HepG2 (cell line): ENCODE measurements around the gene SYCP2. TPM values are rescaled to one million over a fixed set of nuclear protein-coding genes. Genes with fewer than 3 reads are reported as not detected.

Experiments
- ATAC-seq: fragments of 200-7000 bp; cut with Tn5 transposase; 3 replicates; pipeline ENCODE4 v1.9.1; 2020; ENCODE audit warnings: mild to moderate bottlenecking, moderate library complexity
- BruUV-seq: library from RNA; stranded (reverse); fragments of 400-500 nt; replicated peaks from 2 replicates; lab custom pipeline; 2021; lab: Mats Ljungman, UMichigan
- CTCF ChIA-PET: fragments of 300-600 bp; formaldehyde crosslinking; extraction: SDS; loops from one replicate; lab custom pipeline; 2021; ENCODE audit warnings: low total read pairs, inconsistent platforms, low intra/inter-chr PET ratio; lab: Yijun Ruan, JAX
- POLR2A ChIA-PET: fragments of 350-600 bp; sonication (Branson Sonifier 250); formaldehyde crosslinking; loops from one replicate; lab custom pipeline; 2020; ENCODE audit warnings: antibody characterized with exemption, inconsistent platforms; lab: Yijun Ruan, JAX
- DNase-seq: peaks from one replicate; pipeline ENCODE4 v3.0.0-alpha.2; 2015; ENCODE audit warnings: low spot score
- FAIRE-seq: peaks from 3 replicates; lab custom pipeline; 2011; peaks lifted over from hg19 to GRCh38; lab: Jason Lieb, UNC
- H2AFZ ChIP-seq: one replicate; pipeline ENCODE4 v1.6.1; 2011; ENCODE audit warnings: low read length, inconsistent platforms
- H3K27ac ChIP-seq: fragments of 300-600 bp; 3 replicates; pipeline ENCODE4 v1.8.0; 2011; ENCODE audit warnings: mixed run types, mild to moderate bottlenecking, mixed read lengths, low read length, inconsistent platforms; ENCODE audit not compliant: insufficient read depth; ENCODE audit errors: extremely low read length
- H3K27me3 ChIP-seq, 2 experiments: fragments of 200-600 bp in 1 of 2; 2 replicates in 1 of 2; 3 replicates in 1 of 2; pipeline versions ENCODE4 v1.6.0 to v1.8.0; 2011; ENCODE audit warnings: low read length in 2 of 2, mild to moderate bottlenecking in 2 of 2, moderate library complexity in 2 of 2, inconsistent platforms in 1 of 2; ENCODE audit not compliant: insufficient read depth in 2 of 2, control insufficient read depth in 1 of 2
- H3K36me3 ChIP-seq, 2 experiments: fragments of 200-600 bp in 1 of 2; replicated peaks in 1 of 2; 2 replicates in 1 of 2; 3 replicates in 1 of 2; pipeline versions ENCODE4 v1.5.1 to v1.8.0; 2011; ENCODE audit warnings: low read length in 2 of 2, inconsistent platforms in 1 of 2; ENCODE audit not compliant: insufficient read depth in 2 of 2, control insufficient read depth in 1 of 2
- H3K4me1 ChIP-seq: 2 replicates; pipeline ENCODE4 v1.5.1; 2012; ENCODE audit warnings: low read length, inconsistent platforms; ENCODE audit not compliant: insufficient read depth
- H3K4me2 ChIP-seq: 2 replicates; pipeline ENCODE4 v1.6.0; 2011; ENCODE audit warnings: low read depth, low read length, inconsistent platforms
- H3K4me3 ChIP-seq, 3 experiments: fragments of 200-600 bp in 1 of 3; sonication (generic), shearing (Covaris generic) in 1 of 3; replicated peaks in 1 of 3; 2 replicates each; pipeline ENCODE4 v1.5.1; 2011 to 2016; ENCODE audit warnings: low read length in 3 of 3, inconsistent platforms in 2 of 3, low read depth in 2 of 3, mild to moderate bottlenecking in 2 of 3, control low read depth in 1 of 3, mixed read lengths in 1 of 3; ENCODE audit not compliant: insufficient read depth in 1 of 3
- H3K79me2 ChIP-seq: one replicate; pipeline ENCODE4 v1.6.1; 2011; ENCODE audit warnings: low read length, inconsistent platforms; ENCODE audit not compliant: insufficient read depth
- H3K9ac ChIP-seq: 2 replicates; pipeline ENCODE4 v1.6.0; 2011; ENCODE audit warnings: mild to moderate bottlenecking, low read depth, low read length, inconsistent platforms; ENCODE audit not compliant: insufficient read depth
- H3K9me3 ChIP-seq: 2 replicates; pipeline ENCODE4 v1.5.1; 2012; ENCODE audit warnings: mild to moderate bottlenecking, low read length
- H4K20me1 ChIP-seq: 2 replicates; pipeline ENCODE4 v1.6.0; 2011; ENCODE audit warnings: inconsistent platforms, mild to moderate bottlenecking, low read length, moderate library complexity; ENCODE audit not compliant: insufficient read depth
- ARID2 ChIP-seq: sonication (generic); formaldehyde crosslinking; IDR thresholded peaks from 2 replicates; pipeline ENCODE4 v1.8.1; 2022; ENCODE audit warnings: mild to moderate bottlenecking, missing genetic modification reagents, borderline replicate concordance
- CBFB ChIP-seq: sonication (generic); formaldehyde crosslinking; IDR thresholded peaks from 2 replicates; pipeline ENCODE4 v1.4.0; 2020; ENCODE audit warnings: missing genetic modification reagents
- CREM ChIP-seq, 2 experiments: sonication (generic) in 1 of 2; formaldehyde crosslinking in 1 of 2; IDR thresholded peaks; 2 replicates each; pipeline versions ENCODE4 v1.4.0 to v1.6.1; 2016 to 2020; ENCODE audit warnings: antibody characterized with exemption in 1 of 2, mild to moderate bottlenecking in 1 of 2, missing genetic modification reagents in 1 of 2
- DR1 ChIP-seq: sonication (generic); formaldehyde crosslinking; IDR thresholded peaks from 2 replicates; pipeline ENCODE4 v1.8.0; 2021; ENCODE audit warnings: mild to moderate bottlenecking, missing genetic modification reagents, inconsistent platforms
- HOMEZ ChIP-seq: IDR thresholded peaks from 2 replicates; pipeline ENCODE4 v1.6.1; 2016; ENCODE audit warnings: low read depth
- IKZF4 ChIP-seq: sonication (generic); formaldehyde crosslinking; IDR thresholded peaks from 2 replicates; pipeline ENCODE4 v1.5.1; 2020; ENCODE audit warnings: borderline replicate concordance, mild to moderate bottlenecking, low read depth, missing genetic modification reagents; ENCODE audit errors: not compliant biosample characterization
- MAX ChIP-seq: IDR thresholded peaks from 2 replicates; pipeline ENCODE4 v1.6.1; 2012; ENCODE audit warnings: inconsistent platforms
- MEIS1 ChIP-seq: sonication (generic); formaldehyde crosslinking; IDR thresholded peaks from 2 replicates; pipeline ENCODE4 v1.9.0; 2021; ENCODE audit warnings: mild to moderate bottlenecking, missing genetic modification reagents, moderate library complexity, borderline replicate concordance
- PAWR ChIP-seq: sonication (generic); formaldehyde crosslinking; IDR thresholded peaks from 2 replicates; pipeline ENCODE4 v1.4.0; 2020; ENCODE audit warnings: missing genetic modification reagents, mild to moderate bottlenecking, borderline replicate concordance
- SRSF1 ChIP-seq: fragments of 200-400 bp; formaldehyde crosslinking; optimal IDR thresholded peaks from 2 replicates; pipeline ENCODE3; 2017; ENCODE audit warnings: mild to moderate bottlenecking, low read depth, low read length, moderate library complexity
- TAF1 ChIP-seq: sonication (generic); formaldehyde crosslinking; IDR thresholded peaks from 2 replicates; pipeline ENCODE4 v1.4.0; 2020; ENCODE audit warnings: missing genetic modification reagents
- U2AF2 ChIP-seq: fragments of 200-400 bp; formaldehyde crosslinking; IDR thresholded peaks from 2 replicates; pipeline ENCODE4 v1.6.1; 2017; ENCODE audit warnings: low read depth, mild to moderate bottlenecking, low read length
- ZBTB14 ChIP-seq: sonication (generic); formaldehyde crosslinking; IDR thresholded peaks from 2 replicates; pipeline ENCODE4 v1.4.0; 2020; ENCODE audit warnings: missing genetic modification reagents
- ZNF232 ChIP-seq: sonication (generic); formaldehyde crosslinking; IDR thresholded peaks from 2 replicates; pipeline ENCODE4 v1.4.0; 2020; ENCODE audit warnings: missing genetic modification reagents, borderline replicate concordance
- ZNF276 ChIP-seq: sonication (generic); formaldehyde crosslinking; IDR thresholded peaks from 2 replicates; pipeline ENCODE4 v1.4.0; 2020; ENCODE audit warnings: mild to moderate bottlenecking, low read depth, missing genetic modification reagents
- ZNF292 ChIP-seq: sonication (generic); formaldehyde crosslinking; IDR thresholded peaks from 2 replicates; pipeline ENCODE4 v1.8.1; 2022; ENCODE audit warnings: mild to moderate bottlenecking, low read depth, missing genetic modification reagents, borderline replicate concordance
- ZNF431 ChIP-seq: sonication (generic); formaldehyde crosslinking; IDR thresholded peaks from 2 replicates; pipeline ENCODE4 v1.9.0; 2022; ENCODE audit warnings: missing genetic modification reagents, low read depth, mild to moderate bottlenecking, borderline replicate concordance
- ZNF597 ChIP-seq: sonication (generic); formaldehyde crosslinking; IDR thresholded peaks from 2 replicates; pipeline ENCODE4 v1.5.0; 2020; ENCODE audit warnings: missing genetic modification reagents
- WGBS: methylation state at CpG from one replicate; pipeline ENCODE4 v1.1.6; 2017; ENCODE audit warnings: low lambda C conversion rate; 5-methylcytosine and 5-hydroxymethylcytosine counted together
- in situ Hi-C: cut with HindIII; loops from 2 replicates; pipeline ENCODE4 v1.10.0; 2017; ENCODE audit warnings: low pct_unique_long_range_greater_than_20kb; ENCODE audit not compliant: extremely low pct_ligation_motif_present
- intact Hi-C: fragments of 100-400 bp; cut with micrococcal nuclease; formaldehyde crosslinking; loops from one replicate; pipeline ENCODE4 v1.10.0; 2022; ENCODE audit not compliant: unreplicated experiment
- polyA plus RNA-seq, 8 experiments: library from polyadenylated mRNA; depleted of rRNA in 3 of 8; stranded (reverse) in 7 of 8; unstranded in 1 of 8; fragments of >200 nt; fragmentation: Illumina TruSeq in 4 of 8; extraction: Trizol in 4 of 8; gene quantifications; 2 replicates each; pipeline versions ENCODE4 v1.2.1 to v1.2.3, GENCODE V29; 2011 to 2016; ENCODE audit warnings: low read depth in 4 of 8, missing spikeins in 1 of 8, mixed read lengths in 1 of 8; ENCODE audit not compliant: insufficient read depth in 1 of 8
- total RNA-seq, 5 experiments: library from RNA; depleted of rRNA; stranded (reverse); fragments of >200 nt; fragmentation: Illumina TruSeq; extraction: Trizol; gene quantifications; 2 replicates each; pipeline ENCODE4 v1.2.3, GENCODE V29; 2016; ENCODE audit warnings: low read depth in 1 of 5

Gene SYCP2
- total and polyA plus RNA-seq, 2 of the 13 experiments (the other 11 are each of a cell fraction or from before 2014, with no cell fraction given) = 0.07 to 0.24 TPM

- TF ChIP-seq CREM (IDR thresholded peaks at IDR 0.05) = no peak
- no peak for TF ChIP-seq CREM (CRISPR knock-in tag; IDR thresholded peaks at IDR 0.05)
- TF ChIP-seq, all 625 proteins: peak for 0
Observed at GRCh38 chr20:59961423-59961822, 28.0 kb upstream of the SYCP2 start (continued).

- Histone ChIP-seq H4K20me1 (no peaks in the 10 kb centered on the region), H2AFZ (no peak overlapping the region), H3K27me3 (no peaks in the 10 kb centered on the region; a peak in 1 of 5 replicates), H3K9me3 (no peaks in the 10 kb centered on the region), H3K27ac (no peak overlapping the region), H3K36me3 (no peaks in the 10 kb centered on the region), H3K79me2 (no peaks in the 10 kb centered on the region), H3K4me1 (no peaks in the 10 kb centered on the region), H3K4me3 (no peak overlapping the region), H3K9ac (no peak overlapping the region), H3K4me2 (no peak overlapping the region)
- ChIA-PET CTCF (no interaction called here), POLR2A (no interaction called here)
- FAIRE-seq (no peak), ATAC-seq (no peak), DNase-seq (no peak)
- in situ Hi-C loops = no loop called here
- 68% methylated on average over 4 of the region's 4 CpGs for WGBS
- intact Hi-C loops = no loop called here
- BruUV-seq = no TSS peak
- TF ChIP-seq MAX = no peak
- no peak for TF ChIP-seq U2AF2
- TF ChIP-seq ARID2 (CRISPR knock-in tag) = no peak
- TF ChIP-seq HOMEZ = no peak
- no peak for TF ChIP-seq CBFB (CRISPR knock-in tag)
- TF ChIP-seq ZNF431 (CRISPR knock-in tag) = no peak
- no peak for TF ChIP-seq ZBTB14 (CRISPR knock-in tag)
- no peak for TF ChIP-seq ZNF276 (CRISPR knock-in tag)
- no peak for TF ChIP-seq ZNF232 (CRISPR knock-in tag)
- no peak for TF ChIP-seq IKZF4 (CRISPR knock-in tag)
- no peak for TF ChIP-seq SRSF1
- no peak for TF ChIP-seq MEIS1
- TF ChIP-seq ZNF597 (CRISPR knock-in tag) = no peak
- TF ChIP-seq ZNF292 (CRISPR knock-in tag) = no peak
- TF ChIP-seq DR1 (CRISPR knock-in tag) = no peak
- no peak for TF ChIP-seq PAWR
- no peak for TF ChIP-seq TAF1 (CRISPR knock-in tag)
Observed at GRCh38 chr20:59958626-59959025, 25.2 kb upstream of the SYCP2 start.
